Kidney (tissue), 22 donors: Measurements from ENCODE around the gene ZNF112. TPM values are rescaled to one million over a fixed set of nuclear protein-coding genes. Genes with fewer than 3 reads are reported as not detected.
"Not testable (repeated sequence)": the region's sequence is repeated elsewhere in the genome, so short reads cannot be mapped to it uniquely, and the experiment has no call there.

Source experiments
- DNase-seq, 5 donors: peaks; one replicate each; pipeline ENCODE4 v3.0.0-alpha.2; 2013 to 2020
- FAIRE-seq: peaks from 2 replicates; lab custom pipeline; 2012; peaks lifted over from hg19 to GRCh38; lab: Jason Lieb, UNC
- H3K27ac ChIP-seq, 2 donors: one replicate each; pipeline ENCODE4 v1.7.0; 2013; ENCODE audit warnings: low read depth in 2 of 2, low read length in 2 of 2, inconsistent platforms in 1 of 2
- H3K27me3 ChIP-seq: one replicate; pipeline ENCODE4 v1.7.1; 2013; ENCODE audit warnings: low read length, inconsistent platforms; ENCODE audit not compliant: control insufficient read depth, insufficient read depth
- H3K36me3 ChIP-seq, 3 donors: one replicate each; pipeline versions ENCODE4 v1.7.0 to v1.7.1; 2013; ENCODE audit warnings: low read length in 3 of 3, control low read depth in 1 of 3, inconsistent platforms in 1 of 3; ENCODE audit not compliant: insufficient read depth in 3 of 3, control insufficient read depth in 2 of 3
- H3K4me1 ChIP-seq, 3 donors: one replicate each; pipeline versions ENCODE4 v1.7.0 to v1.7.1; 2013; ENCODE audit warnings: low read length in 3 of 3, inconsistent platforms in 1 of 3, low read depth in 1 of 3; ENCODE audit not compliant: control insufficient read depth in 2 of 3, insufficient read depth in 2 of 3
- H3K4me3 ChIP-seq, 3 donors: one replicate each; pipeline versions ENCODE4 v1.7.0 to v1.8.1; 2013; ENCODE audit warnings: low read length in 3 of 3, control low read depth in 1 of 3, inconsistent platforms in 1 of 3
- H3K9ac ChIP-seq, 3 donors: one replicate each; pipeline versions ENCODE4 v1.7.0 to v1.7.1; 2013; ENCODE audit warnings: low read length in 3 of 3, control low read depth in 1 of 3, inconsistent platforms in 1 of 3
- H3K9me3 ChIP-seq, 3 donors: one replicate each; pipeline versions ENCODE4 v1.7.0 to v1.7.1; 2013; ENCODE audit warnings: low read length in 3 of 3, control low read depth in 1 of 3, inconsistent platforms in 1 of 3; ENCODE audit not compliant: control insufficient read depth in 2 of 3, insufficient read depth in 1 of 3
- CTCF ChIP-seq: IDR thresholded peaks from 3 replicates; pipeline ENCODE4 v1.5.1; 2012; ENCODE audit warnings: mild to moderate bottlenecking, moderate library complexity, borderline replicate concordance; ENCODE audit not compliant: insufficient read depth; ENCODE audit errors: extremely low read depth
- intact Hi-C: fragments of 100-400 bp; cut with DNase I; formaldehyde crosslinking; loops from one replicate; pipeline ENCODE4 v1.11.1; 2022
- long read RNA-seq, 10 donors: library from polyadenylated mRNA in 1 of 10; unstranded in 1 of 10; transcript quantifications; one replicate each; pipeline ENCODE4 v2.0.0 and lab custom pipeline, GENCODE V29; 2021 to 2026
- polyA plus RNA-seq: library from polyadenylated mRNA; stranded (reverse); fragments of 350-450 nt; fragmentation: Illumina TruSeq; extraction: RNeasy Lipid Tissue Mini Kit (QIAGEN cat#74804); gene quantifications from one replicate; pipeline ENCODE4 v1.2.3, GENCODE V29; 2014; ENCODE audit warnings: low read depth, low replicate concordance; ENCODE audit not compliant: insufficient read depth
- total RNA-seq: library from RNA; stranded (reverse); fragmentation: NEBNext Ultra II Directional; extraction: Animal tissue kit (Norgen Biotek cat#: 25700); gene quantifications from one replicate; pipeline ENCODE4 v1.2.1, GENCODE V29; 2021
- donor health status: control.
- donor health status: control.
- donor health status: control.
- donor health status: control.
- donor health status: control.
- donor health status: DM: yes; HTN: yes; CAD: no.
- donor health status: Normal renal cell carcinoma (clear cell type).

Gene ZNF112
- total RNA-seq (8.5 TPM), polyA plus RNA-seq (3.4 TPM)
- long read RNA-seq, donor 1, partial matches to known transcripts = 0 of 2 reads
- long read RNA-seq, donor 1, other reads (novel, unspliced or antisense) = 0 of 2 reads
- long read RNA-seq, donor 2, partial matches to known transcripts = 0 of 1 reads
- long read RNA-seq, donor 2, other reads (novel, unspliced or antisense) = 0 of 1 reads
- long read RNA-seq, donor 3 = 0 reads
- long read RNA-seq, donor 4, partial matches to known transcripts = 0 of 2 reads
- long read RNA-seq, donor 4, other reads (novel, unspliced or antisense) = 0 of 2 reads
- long read RNA-seq, donor 5 = 0 reads
- long read RNA-seq, donor 6, partial matches to known transcripts = 0 of 5 reads
- long read RNA-seq, donor 6, other reads (novel, unspliced or antisense) = 0 of 5 reads
- long read RNA-seq, donor 7, partial matches to known transcripts = 0 of 4 reads
- long read RNA-seq, donor 7, other reads (novel, unspliced or antisense) = 2 of 4 reads
- long read RNA-seq, donor 8, partial matches to known transcripts = 0 of 1 reads
- long read RNA-seq, donor 8, other reads (novel, unspliced or antisense) = 0 of 1 reads
- long read RNA-seq, donor 9, partial matches to known transcripts = 0 of 3 reads
- long read RNA-seq, donor 9, other reads (novel, unspliced or antisense) = 0 of 3 reads
- long read RNA-seq, donor 10, partial matches to known transcripts = 0 of 2 reads
- long read RNA-seq, donor 10, other reads (novel, unspliced or antisense) = 0 of 2 reads

- Histone ChIP-seq H3K27ac (peak within 1 kb of the TSS; percentile 7 to 67), H3K27me3 (no peaks in the 10 kb centered on the region), H3K4me1 (peaks cover 0 to 5% (median 2%) of the 10 kb centered on the region in 3 donors), H3K36me3 (no peaks in the 10 kb centered on the region), H3K9me3 (no peaks in the 10 kb centered on the region), H3K4me3 (peak within 1 kb of the TSS; percentile 84 to 95 (median 90)), H3K9ac (peak within 1 kb of the TSS; percentile 35 to 92 (median 82))
- DNase-seq (peak; percentile 92 to 98 (median 93)), FAIRE-seq (peak; percentile 93)
- no peak for TF ChIP-seq CTCF
- intact Hi-C loops = no loop called here
Observed at GRCh38 chr19:44356383-44357111, at the start of gene ZNF112. Gene ZNF112 (minus strand): TSS chr19:44356680. CDS start chr19:44340539, 16,141 bp downstream.

GRCh38 chr19:44401139-44402115 lies 44.9 kb upstream of the ZNF112 start, which contains the start of gene ZNF285:
Gene ZNF285 (minus strand): TSS chr19:44401608. CDS start chr19:44397213, 4,395 bp downstream.
- intact Hi-C loops = no loop called here
- Histone ChIP-seq H3K27ac (no peak within 1 kb of the TSS), H3K4me1 (peaks cover 0 to 3% (median 0%) of the 10 kb centered on the region in 3 donors), H3K27me3 (no peaks in the 10 kb centered on the region), H3K9me3 (peaks cover 0 to 14% (median 3%) of the 10 kb centered on the region in 3 donors), H3K4me3 (peak within 1 kb of the TSS; percentile 84 to 95 (median 85)), H3K36me3 (no peaks in the 10 kb centered on the region), H3K9ac (peak within 1 kb of the TSS in 2 of 3 donors; percentile 69 to 75)
- peak; percentile 95 to 99 (median 97) for DNase-seq
- TF ChIP-seq CTCF = no peak
- FAIRE-seq = peak; percentile 30

GRCh38 chr19:44389268-44389667 lies 32.8 kb upstream of the ZNF112 start:
- H3K4me3 ChIP-seq, H3K9me3 ChIP-seq, FAIRE-seq, H3K9ac ChIP-seq, H3K27me3 ChIP-seq, H3K4me1 ChIP-seq, intact Hi-C loops, DNase-seq, H3K27ac ChIP-seq: not testable (repeated sequence)
- H3K36me3 ChIP-seq = peaks cover 0 to 11% (median 0%) of the 10 kb centered on the region in 3 donors
